NCI-H2227 (cell line): ENCODE results near the gene RBMY1E.
"Not testable (repeated sequence)": the region's sequence is repeated elsewhere in the genome, so short reads cannot be mapped to it uniquely, and the experiment has no call there.

Experiments
- DNase-seq: peaks from one replicate; lab custom pipeline; 2025; ENCODE audit not compliant: unreplicated experiment; lab: John Stamatoyannopoulos, UW

RBMY1E gene

GRCh38 chrY:21917932-21918331, at the start of gene RBMY1E:
Gene RBMY1E, minus strand, starts transcription at chrY:21918032. Its CDS starts 1,978 bp downstream, at chrY:21916054.
- DNase-seq: not testable (repeated sequence)

- not testable (repeated sequence) for DNase-seq
Measured at GRCh38 chrY:21894426-21894825, 23.4 kb downstream of the RBMY1E start, which contains the start of gene RBMY1D. Gene RBMY1D, minus strand, starts transcription at chrY:21894526. Its CDS starts 2,013 bp downstream, at chrY:21892513.

- not testable (repeated sequence) for DNase-seq
Measured at GRCh38 chrY:21869407-21870076, 48.3 kb downstream of the RBMY1E start.
